Measurements from ENCODE around the gene STX3.
A peak's percentile ranks its signal among the peaks of the same experiment; 100 is the strongest.

The STX3 gene

DNA sequence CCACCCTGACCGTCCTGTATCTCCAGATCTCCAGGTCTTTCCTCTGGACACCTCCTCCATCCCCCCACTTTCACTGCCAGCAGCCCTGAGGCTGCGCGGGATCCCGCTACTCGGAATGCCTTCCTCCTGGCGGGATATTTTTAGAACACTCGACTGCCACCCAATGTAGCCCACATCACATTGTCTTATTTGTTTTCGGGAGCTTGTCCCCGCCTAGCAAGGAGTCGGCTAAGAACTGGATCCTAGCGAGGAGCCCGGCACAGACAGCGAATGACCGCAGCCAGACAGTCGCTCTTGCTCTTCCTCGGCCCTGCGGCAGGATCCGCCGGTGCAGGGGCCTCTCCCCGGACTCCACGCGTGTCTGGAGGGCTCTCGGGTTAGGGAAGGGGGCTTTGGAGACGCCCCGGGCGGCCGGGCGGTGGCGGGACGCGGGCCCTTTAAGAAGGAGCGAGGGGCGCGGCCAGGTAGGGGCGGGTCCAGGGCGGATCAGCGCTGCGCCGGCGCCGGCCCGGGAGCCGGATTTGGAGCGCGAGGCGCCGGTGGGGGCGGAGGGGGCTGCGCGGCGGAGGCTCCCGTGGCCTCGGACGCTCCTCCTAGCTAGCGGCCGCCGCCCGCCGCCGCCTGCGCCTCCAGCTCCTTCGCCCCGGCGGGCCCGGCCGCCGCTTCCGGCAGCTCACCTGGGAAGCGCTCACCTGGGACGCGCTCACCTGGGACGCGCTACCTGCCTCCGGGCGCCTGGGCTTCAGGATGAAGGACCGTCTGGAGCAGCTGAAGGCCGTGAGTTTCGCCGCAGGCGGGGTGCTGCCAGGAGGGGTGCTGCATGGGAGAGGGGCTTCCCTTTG lies at the start of gene STX3:
Gene STX3, plus strand, starts transcription at position 518 of the 842 bp plus-strand sequence. Its CDS starts 230 bp downstream, at position 748.
- TF ChIP-seq, protein P1, sequence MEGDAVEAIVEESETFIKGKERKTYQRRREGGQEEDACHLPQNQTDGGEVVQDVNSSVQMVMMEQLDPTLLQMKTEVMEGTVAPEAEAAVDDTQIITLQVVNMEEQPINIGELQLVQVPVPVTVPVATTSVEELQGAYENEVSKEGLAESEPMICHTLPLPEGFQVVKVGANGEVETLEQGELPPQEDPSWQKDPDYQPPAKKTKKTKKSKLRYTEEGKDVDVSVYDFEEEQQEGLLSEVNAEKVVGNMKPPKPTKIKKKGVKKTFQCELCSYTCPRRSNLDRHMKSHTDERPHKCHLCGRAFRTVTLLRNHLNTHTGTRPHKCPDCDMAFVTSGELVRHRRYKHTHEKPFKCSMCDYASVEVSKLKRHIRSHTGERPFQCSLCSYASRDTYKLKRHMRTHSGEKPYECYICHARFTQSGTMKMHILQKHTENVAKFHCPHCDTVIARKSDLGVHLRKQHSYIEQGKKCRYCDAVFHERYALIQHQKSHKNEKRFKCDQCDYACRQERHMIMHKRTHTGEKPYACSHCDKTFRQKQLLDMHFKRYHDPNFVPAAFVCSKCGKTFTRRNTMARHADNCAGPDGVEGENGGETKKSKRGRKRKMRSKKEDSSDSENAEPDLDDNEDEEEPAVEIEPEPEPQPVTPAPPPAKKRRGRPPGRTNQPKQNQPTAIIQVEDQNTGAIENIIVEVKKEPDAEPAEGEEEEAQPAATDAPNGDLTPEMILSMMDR (IDR thresholded peaks at IDR 0.05; ENCODE audit: extremely low read depth, insufficient read depth, missing control alignments), result no peak
- DNase-seq (ENCODE audit: low spot score), result peak; percentile 86
- in situ Hi-C loops (cut with MboI; ENCODE audit: low pct_unique_long_range_greater_than_20kb, low sequenced_read_pairs, unreplicated experiment), result loop anchor here (10.0 kb wide), 1 partner anchor 50 kb away; no protein-coding TSS in a partner anchor

DNA sequence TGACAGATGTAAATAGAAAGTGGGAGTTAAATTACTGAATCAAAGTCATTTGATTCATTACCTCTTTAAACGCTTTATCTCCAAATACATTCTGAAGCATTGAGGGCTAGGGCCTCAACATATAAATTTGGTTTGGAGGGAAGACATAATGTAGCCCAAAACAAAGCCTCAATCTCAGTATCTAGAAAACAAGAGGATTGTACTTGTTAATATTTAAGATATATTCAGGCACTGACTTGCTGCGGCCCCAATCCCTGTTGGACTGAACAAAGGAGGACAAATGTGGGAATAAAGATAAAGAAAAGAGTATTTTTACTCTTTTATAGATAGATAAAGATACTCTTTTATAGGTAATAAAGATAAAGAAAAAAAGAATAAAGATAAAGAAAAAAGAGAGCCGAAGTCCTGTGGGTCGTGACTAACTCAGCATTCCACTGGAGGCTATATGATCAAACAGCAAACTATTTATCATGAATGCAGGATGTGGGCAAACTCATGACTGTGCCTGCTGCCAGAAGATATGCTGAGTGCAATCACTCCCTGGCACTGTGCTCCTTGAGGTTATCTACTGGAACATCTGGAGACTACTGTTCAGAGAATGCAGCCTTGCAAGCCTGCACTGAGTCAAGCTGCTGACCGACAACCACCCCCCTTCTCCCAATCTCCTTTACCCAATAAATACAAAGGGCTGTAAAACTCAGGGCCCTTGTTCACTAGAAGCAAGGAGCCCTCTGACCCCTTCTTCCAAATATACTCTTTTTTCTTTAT lies 48.5 kb upstream of the STX3 start:
- TF ChIP-seq, protein P1 (IDR thresholded peaks at IDR 0.05; ENCODE audit: extremely low read depth, insufficient read depth, missing control alignments), result no peak
- in situ Hi-C loops (cut with MboI; ENCODE audit: low pct_unique_long_range_greater_than_20kb, low sequenced_read_pairs, unreplicated experiment), result no loop called here
- DNase-seq (ENCODE audit: low spot score), result no peak

DNA sequence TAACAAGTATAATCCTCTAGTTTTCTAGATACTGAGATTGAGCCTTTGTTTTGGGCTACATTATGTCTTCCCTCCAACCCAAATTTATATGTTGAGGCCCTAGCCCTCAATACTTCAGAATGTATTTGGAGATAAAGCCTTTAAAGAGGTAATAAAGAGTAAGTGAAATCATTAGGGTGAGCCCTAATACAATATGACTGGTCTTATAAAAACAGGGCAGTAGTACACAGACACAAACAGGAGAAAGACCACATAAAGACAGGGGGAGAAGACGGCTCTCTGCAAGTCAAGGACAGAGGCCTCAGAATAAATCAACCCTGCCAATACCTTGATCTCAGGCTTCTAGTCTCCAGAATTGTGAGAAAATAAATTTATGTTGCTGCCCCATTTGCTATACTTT lies 47.8 kb upstream of the STX3 start:
- in situ Hi-C loops (cut with MboI; ENCODE audit: low pct_unique_long_range_greater_than_20kb, low sequenced_read_pairs, unreplicated experiment), result no loop called here
- no peak for DNase-seq (ENCODE audit: low spot score)
- TF ChIP-seq, protein P1 (IDR thresholded peaks at IDR 0.05; ENCODE audit: extremely low read depth, insufficient read depth, missing control alignments), result no peak

DNA sequence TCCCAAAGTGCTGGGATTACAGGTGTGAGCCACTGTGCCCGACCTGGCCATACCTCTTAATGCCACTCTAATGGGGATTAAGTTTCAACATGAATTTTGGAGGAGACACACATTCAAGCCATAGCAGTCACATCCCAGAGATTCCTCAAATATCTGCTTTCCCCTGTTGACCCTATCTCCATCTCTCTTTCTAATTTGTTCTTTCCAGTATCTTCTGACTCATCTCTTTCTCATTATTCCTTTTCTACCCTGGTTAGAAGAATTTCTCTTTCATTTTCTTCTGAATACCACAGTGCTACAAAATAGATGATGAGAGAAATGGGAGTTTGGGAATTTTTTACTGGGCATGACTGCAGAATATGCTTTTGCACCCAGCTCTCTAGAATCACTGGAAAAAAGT lies 46.6 kb upstream of the STX3 start:
- TF ChIP-seq, protein P1 (IDR thresholded peaks at IDR 0.05; ENCODE audit: extremely low read depth, insufficient read depth, missing control alignments), result no peak
- in situ Hi-C loops (cut with MboI; ENCODE audit: low pct_unique_long_range_greater_than_20kb, low sequenced_read_pairs, unreplicated experiment), result no loop called here

DNA sequence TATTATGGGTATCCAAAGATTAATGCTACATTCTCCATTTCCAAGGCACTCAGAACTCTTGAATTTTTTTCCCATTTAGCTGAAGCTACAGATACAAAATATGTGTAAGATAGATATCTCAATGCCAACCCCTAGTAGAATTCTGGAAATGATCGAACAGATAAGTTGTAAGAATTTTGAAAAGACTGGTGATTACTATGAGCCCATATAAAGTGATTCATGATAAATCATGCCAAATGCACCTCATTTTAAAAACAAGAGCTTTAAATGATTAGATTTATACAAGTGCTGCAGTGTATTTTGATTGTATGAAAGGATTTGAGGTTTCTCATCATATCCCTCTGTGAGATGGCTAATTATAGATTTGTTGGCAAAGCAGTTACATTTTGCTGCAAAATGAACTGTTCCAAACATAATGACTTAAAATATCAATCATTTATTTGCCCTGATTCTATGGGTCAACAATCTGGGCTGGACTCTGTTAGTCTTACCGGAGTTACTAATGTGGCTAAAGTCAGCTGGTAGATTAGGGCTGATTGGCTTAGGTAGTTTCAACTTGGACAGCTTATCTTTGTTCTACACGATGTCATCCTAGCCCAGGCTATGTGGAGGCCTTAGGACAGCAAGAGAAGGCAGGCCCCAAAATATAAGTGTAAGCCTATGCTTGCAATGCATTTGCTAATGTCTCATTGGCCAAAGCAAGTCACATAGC lies 44.9 kb upstream of the STX3 start:
- DNase-seq (ENCODE audit: low spot score), result no peak
- TF ChIP-seq, protein P1 (IDR thresholded peaks at IDR 0.05; ENCODE audit: extremely low read depth, insufficient read depth, missing control alignments), result no peak
- in situ Hi-C loops (cut with MboI; ENCODE audit: low pct_unique_long_range_greater_than_20kb, low sequenced_read_pairs, unreplicated experiment), result no loop called here

More for the DNA sequence above, 46.6 kb upstream of the STX3 start:
- no peak for DNase-seq (ENCODE audit: low spot score)

DNA sequence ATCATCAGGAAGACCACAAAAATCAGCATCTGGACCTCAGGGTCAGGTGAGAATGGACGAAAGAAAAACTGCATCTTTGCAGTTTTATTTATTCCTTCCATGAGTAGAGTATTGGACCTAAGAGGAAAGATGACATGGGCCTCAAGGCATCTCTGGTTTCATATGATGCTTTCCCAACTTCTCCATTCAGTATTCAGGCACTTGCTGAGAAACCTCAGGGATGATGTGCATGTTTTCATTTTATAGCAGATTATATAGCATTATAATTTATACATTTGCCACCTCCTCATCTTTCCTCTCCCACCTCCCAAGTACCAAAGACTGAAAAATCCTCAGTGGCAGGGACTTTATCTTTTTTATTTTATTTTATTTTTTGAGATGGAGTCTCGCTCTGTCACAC lies 41.4 kb upstream of the STX3 start, which contains the start of gene OR10V1:
Gene OR10V1, minus strand, starts transcription at position 101 of the 400 bp plus-strand sequence. Its CDS starts 0 bp downstream, at position 101.
- DNase-seq (ENCODE audit: low spot score), result no peak
- TF ChIP-seq, protein P1 (IDR thresholded peaks at IDR 0.05; ENCODE audit: extremely low read depth, insufficient read depth, missing control alignments), result no peak
- in situ Hi-C loops (cut with MboI; ENCODE audit: low pct_unique_long_range_greater_than_20kb, low sequenced_read_pairs, unreplicated experiment), result no loop called here

Measured in GM13977 (cell line).